SK-N-SH (cell line): ENCODE results near the gene STT3B. TPM values are rescaled to one million over a fixed set of nuclear protein-coding genes. Genes with fewer than 3 reads are reported as not detected.
A peak's percentile ranks its signal among the peaks of the same experiment; 100 is the strongest.

Source experiments
- CTCF ChIA-PET: fragments of 300-600, 350-600 bp; formaldehyde crosslinking; extraction: SDS; loops from one replicate; lab custom pipeline; 2021; lab: Yijun Ruan, JAX
- POLR2A ChIA-PET: fragments of 350-600 bp; sonication (Branson Sonifier 250); formaldehyde crosslinking; extraction: SDS; loops from one replicate; lab custom pipeline; 2020; ENCODE audit warnings: antibody characterized with exemption, inconsistent platforms; lab: Yijun Ruan, JAX
- DNase-seq: peaks from one replicate; pipeline ENCODE4 v3.0.0; 2012
- H2AFZ ChIP-seq: fragments of 200-600 bp; sonication (generic); 2 replicates; pipeline ENCODE4 v1.8.1; 2016; ENCODE audit warnings: antibody characterized with exemption, mild to moderate bottlenecking, low read depth
- H3F3A ChIP-seq: fragments of 200-600 bp; sonication (generic); replicated peaks from 2 replicates; pipeline ENCODE3; 2016; ENCODE audit warnings: antibody characterized with exemption, mild to moderate bottlenecking; ENCODE audit not compliant: insufficient read depth
- H3K27ac ChIP-seq, 2 experiments: fragments of 200-500 bp in 1 of 2; fragments of 200-600 bp in 1 of 2; sonication (Bioruptor generic) in 1 of 2; sonication (generic), shearing (Covaris generic) in 1 of 2; 2 replicates each; pipeline versions ENCODE4 v1.5.1 to v1.6.1; 2014 to 2016; ENCODE audit warnings: low read depth in 2 of 2, inconsistent platforms in 1 of 2, low read length in 1 of 2, mild to moderate bottlenecking in 1 of 2, mixed read lengths in 1 of 2
- H3K27me3 ChIP-seq: fragments of 200-600 bp; sonication (generic), shearing (Covaris generic); 2 replicates; pipeline ENCODE4 v1.6.1; 2016; ENCODE audit warnings: mixed run types; ENCODE audit not compliant: insufficient read depth
- H3K36me3 ChIP-seq, 2 experiments: fragments of 200-500 bp in 1 of 2; fragments of 200-600 bp in 1 of 2; sonication (Bioruptor generic) in 1 of 2; sonication (generic) in 1 of 2; replicated peaks in 1 of 2; 2 replicates each; pipeline versions ENCODE3 to v1.5.1; 2014 to 2016; ENCODE audit warnings: low read length in 1 of 2, mild to moderate bottlenecking in 1 of 2; ENCODE audit not compliant: insufficient read depth in 2 of 2, control insufficient read depth in 1 of 2
- H3K4me1 ChIP-seq, 2 experiments: fragments of 200-500 bp in 1 of 2; fragments of 200-600 bp in 1 of 2; sonication (Bioruptor generic) in 1 of 2; sonication (generic), shearing (Covaris generic) in 1 of 2; 2 replicates each; pipeline versions ENCODE4 v1.5.1 to v1.6.1; 2014 to 2016; ENCODE audit warnings: low read depth in 1 of 2, low read length in 1 of 2, mixed run types in 1 of 2; ENCODE audit not compliant: insufficient read depth in 2 of 2, control insufficient read depth in 1 of 2
- H3K4me2 ChIP-seq: fragments of 200-600 bp; sonication (generic), shearing (Covaris generic); 2 replicates; pipeline ENCODE4 v1.6.1; 2017; ENCODE audit warnings: mixed run types
- H3K4me3 ChIP-seq, 2 experiments: fragments of 200-500 bp in 1 of 2; fragments of 200-600 bp in 1 of 2; sonication (Bioruptor generic) in 1 of 2; sonication (generic), shearing (Covaris generic) in 1 of 2; 2 replicates each; pipeline versions ENCODE4 v1.5.1 to v1.8.1; 2014 to 2016; ENCODE audit warnings: low read depth in 2 of 2, inconsistent platforms in 1 of 2, low read length in 1 of 2, mild to moderate bottlenecking in 1 of 2, mixed read lengths in 1 of 2, moderate library complexity in 1 of 2
- H3K79me2 ChIP-seq: fragments of 200-600 bp; sonication (generic); 2 replicates; pipeline ENCODE4 v1.8.1; 2017; ENCODE audit warnings: mild to moderate bottlenecking; ENCODE audit not compliant: insufficient read depth
- H3K9ac ChIP-seq: fragments of 200-600 bp; sonication (generic); 2 replicates; pipeline ENCODE4 v1.6.1; 2017; ENCODE audit warnings: mixed run types
- H3K9me2 ChIP-seq: fragments of 200-600 bp; sonication (generic); 2 replicates; pipeline ENCODE4 v1.6.1; 2017; ENCODE audit warnings: mixed run types
- H3K9me3 ChIP-seq: fragments of 200-600 bp; sonication (generic); 2 replicates; pipeline ENCODE4 v1.6.1; 2017; ENCODE audit warnings: mixed run types, mild to moderate bottlenecking, moderate library complexity
- H4K20me1 ChIP-seq: fragments of 200-600 bp; sonication (generic); 2 replicates; pipeline ENCODE4 v1.6.1; 2017; ENCODE audit warnings: mild to moderate bottlenecking, mixed run types; ENCODE audit not compliant: insufficient read depth
- CTCF ChIP-seq: fragments of 200-600 bp; sonication (generic); IDR thresholded peaks from 2 replicates; pipeline ENCODE4 v1.6.1; 2017; ENCODE audit warnings: antibody characterized with exemption, mild to moderate bottlenecking, moderate library complexity
- ELF1 ChIP-seq: IDR thresholded peaks from 2 replicates; pipeline ENCODE4 v1.4.0; 2012
- EP300 ChIP-seq, 2 experiments: IDR thresholded peaks; 2 replicates each; pipeline versions ENCODE4 v1.4.0 to v1.6.1; 2012; ENCODE audit warnings: borderline replicate concordance in 1 of 2, low read depth in 1 of 2, low read length in 1 of 2
- EZH2phosphoT487 ChIP-seq: fragments of 200-600 bp; sonication (generic); IDR thresholded peaks from 2 replicates; pipeline ENCODE4 v1.6.1; 2017; ENCODE audit warnings: low read depth, mixed run types, mild to moderate bottlenecking, antibody characterized with exemption, moderate library complexity, borderline replicate concordance
- IRF3 ChIP-seq: fragments of 150-350 bp; IDR thresholded peaks from 2 replicates; pipeline ENCODE4 v1.6.1; 2016; ENCODE audit warnings: mild to moderate bottlenecking, low read depth, low read length
- MAX ChIP-seq: IDR thresholded peaks from 2 replicates; pipeline ENCODE4 v1.4.0; 2012; ENCODE audit warnings: low read depth
- MEF2A ChIP-seq: IDR thresholded peaks from 2 replicates; pipeline ENCODE4 v1.4.0; 2012; ENCODE audit warnings: low read depth, borderline replicate concordance
- PBX3 ChIP-seq: IDR thresholded peaks from 2 replicates; pipeline ENCODE4; 2012
- RAD21 ChIP-seq: IDR thresholded peaks from 2 replicates; pipeline ENCODE4 v1.6.1; 2012; ENCODE audit warnings: mild to moderate bottlenecking, low read length
- RFX5 ChIP-seq: IDR thresholded peaks from 2 replicates; pipeline ENCODE4 v1.6.1; 2012; ENCODE audit warnings: mild to moderate bottlenecking, improper control_type of control experiment, low read length
- RXRA ChIP-seq: IDR thresholded peaks from 2 replicates; pipeline ENCODE4 v1.4.0; 2012; ENCODE audit warnings: low read depth, mild to moderate bottlenecking, borderline replicate concordance
- SMC3 ChIP-seq: IDR thresholded peaks from 2 replicates; pipeline ENCODE4 v1.6.1; 2012; ENCODE audit warnings: low read depth, low read length, improper control_type of control experiment
- TCF12 ChIP-seq: IDR thresholded peaks from 2 replicates; pipeline ENCODE4 v1.4.0; 2012
- USF1 ChIP-seq: IDR thresholded peaks from 2 replicates; pipeline ENCODE4 v1.4.0; 2012; ENCODE audit warnings: low read depth, borderline replicate concordance
- USF2 ChIP-seq: fragments of 150-350 bp; IDR thresholded peaks from 2 replicates; pipeline ENCODE4 v1.6.1; 2017; ENCODE audit warnings: antibody characterized with exemption, low read length, low read depth, borderline replicate concordance
- WGBS: methylation state at CpG from one replicate; pipeline ENCODE4 v1.1.6; 2017; ENCODE audit warnings: low lambda C conversion rate; 5-methylcytosine and 5-hydroxymethylcytosine counted together
- polyA plus RNA-seq, 3 experiments: library from polyadenylated mRNA; depleted of rRNA; stranded (reverse); fragments of >200 nt; gene quantifications; 2 replicates each; pipeline ENCODE4 v1.2.3, GENCODE V29; 2012

The STT3B gene
- polyA plus RNA-seq, 1 of the 3 experiments (the other 2 are of a cell fraction): 27.9 TPM

GRCh38 chr3:31565288-31565687 is 32.6 kb downstream of the STT3B start:
- 83% methylated on average over 1 of the region's 1 CpG for WGBS
- H3K9me3 ChIP-seq: peaks cover 6% of the 10 kb centered on the region; the same call in 1 of the 2 replicates
- peaks cover 7% of the 10 kb centered on the region for H3F3A ChIP-seq
- H3K27ac ChIP-seq: no peak overlapping the region
- peaks cover 97% of the 10 kb centered on the region for H3K79me2 ChIP-seq
- H3K36me3 ChIP-seq: peaks cover 0 to under 1% of the 10 kb centered on the region in 2 experiments
- H3K4me2 ChIP-seq: no peak overlapping the region
- no peak overlapping the region for H2AFZ ChIP-seq
- H4K20me1 ChIP-seq: peaks cover 83% of the 10 kb centered on the region
- no peak overlapping the region for H3K4me3 ChIP-seq
- DNase-seq: no peak
- no peaks in the 10 kb centered on the region for H3K27me3 ChIP-seq
- H3K9me2 ChIP-seq: no peaks in the 10 kb centered on the region
- H3K4me1 ChIP-seq: peaks cover 0 to 3% of the 10 kb centered on the region in 2 experiments; a peak in 1 of 4 replicates
- POLR2A ChIA-PET: no interaction called here
- no peak overlapping the region for H3K9ac ChIP-seq
- no peak for TF ChIP-seq MAX
- no peak for TF ChIP-seq USF1
- CTCF ChIA-PET: interaction anchor here (0.6 kb wide), 1 partner anchor 14 kb away, joined by 3 read pairs; no protein-coding TSS in a partner anchor

- Histone ChIP-seq H3K9me2 (no peaks in the 10 kb centered on the region), H3K4me1 (peaks cover 0 to 3% of the 10 kb centered on the region in 2 experiments; a peak in 1 of 4 replicates), H2AFZ (no peak overlapping the region), H3K9me3 (no peaks in the 10 kb centered on the region), H4K20me1 (peaks cover 72% of the 10 kb centered on the region), H3F3A (no peaks in the 10 kb centered on the region), H3K79me2 (peaks cover 93% of the 10 kb centered on the region), H3K9ac (no peak overlapping the region), H3K27me3 (no peaks in the 10 kb centered on the region), H3K27ac (no peak overlapping the region), H3K36me3 (no peaks in the 10 kb centered on the region), H3K4me3 (no peak overlapping the region), H3K4me2 (no peak overlapping the region)
- ChIA-PET POLR2A (no interaction called here), CTCF (interaction anchor here (0.8 to 1.0 kb wide), 2 partner anchors 13 to 163 kb away, joined by 3 read pairs; no protein-coding TSS in a partner anchor)
- TF ChIP-seq IRF3 (no peak), RXRA (no peak), SMC3 (no peak), MEF2A (no peak), EP300 (IDR thresholded peaks at IDR 0.05; ENCODE audit: borderline replicate concordance in 1 of 2, low read depth in 1 of 2, low read length in 1 of 2) (no peak), PBX3 (no peak), ELF1 (no peak), USF2 (no peak), CTCF (peak; percentile 41), EZH2phosphoT487 (no peak), RAD21 (peak; percentile 5; the same call in 1 of the 2 replicates), RFX5 (no peak), TCF12 (no peak)
- peak; percentile 15 for DNase-seq
- WGBS: 94% methylated on average over 1 of the region's 1 CpG
Observed at GRCh38 chr3:31567036-31567435, 34.3 kb downstream of the STT3B start.
